OCI-LY7 (cell line): Measurements from ENCODE around the gene OR5AS1. TPM values are rescaled to one million over a fixed set of nuclear protein-coding genes. Genes with fewer than 3 reads are reported as not detected.

ENCODE experiments used
- BruUV-seq: library from RNA; stranded (reverse); fragments of 400-500 nt; replicated peaks from 2 replicates; lab custom pipeline; 2021; lab: Mats Ljungman, UMichigan
- CTCF ChIA-PET: fragments of 300-600 bp; sonication (Branson Sonifier 250); formaldehyde crosslinking; loops from one replicate; lab custom pipeline; 2022; ENCODE audit warnings: antibody characterized with exemption; ENCODE audit not compliant: unreplicated experiment; lab: Charles Lee
- POLR2A ChIA-PET: fragments of 300-600 bp; sonication (Branson Sonifier 250); formaldehyde crosslinking; loops from one replicate; lab custom pipeline; 2022; ENCODE audit warnings: antibody characterized with exemption; lab: Charles Lee
- DNase-seq: peaks from one replicate; pipeline ENCODE4 v3.0.0-alpha.2; 2015; ENCODE audit warnings: low spot score
- H2AFZ ChIP-seq: fragments of 200-600 bp; sonication (generic), shearing (Covaris generic); 2 replicates; pipeline ENCODE4 v1.6.1; 2014; ENCODE audit warnings: mild to moderate bottlenecking, antibody characterized with exemption, low read length, moderate library complexity
- H3K27ac ChIP-seq: fragments of 200-600 bp; sonication (generic); 2 replicates; pipeline ENCODE4 v1.5.1; 2014; ENCODE audit warnings: mixed run types, low read depth, mild to moderate bottlenecking, moderate library complexity, low read length, inconsistent platforms; ENCODE audit not compliant: poor library complexity, severe bottlenecking
- H3K36me3 ChIP-seq: fragments of 200-600 bp; sonication (generic); 2 replicates; pipeline ENCODE4 v1.6.1; 2014; ENCODE audit warnings: mild to moderate bottlenecking, antibody characterized with exemption, low read length, moderate library complexity, mixed read lengths; ENCODE audit not compliant: insufficient read depth
- H3K4me1 ChIP-seq: fragments of 200-600 bp; sonication (generic); 2 replicates; pipeline ENCODE4 v1.5.1; 2014; ENCODE audit warnings: mild to moderate bottlenecking, low read length; ENCODE audit not compliant: insufficient read depth, poor library complexity, severe bottlenecking
- H3K4me2 ChIP-seq: fragments of 200-600 bp; sonication (generic); 2 replicates; pipeline ENCODE4 v1.6.1; 2014; ENCODE audit warnings: mild to moderate bottlenecking, low read length
- H3K4me3 ChIP-seq: fragments of 200-600 bp; sonication (generic); 2 replicates; pipeline ENCODE4 v1.5.1; 2014; ENCODE audit warnings: mild to moderate bottlenecking, low read depth, low read length; ENCODE audit not compliant: poor library complexity, severe bottlenecking
- H3K79me2 ChIP-seq: fragments of 200-600 bp; sonication (generic); 2 replicates; pipeline ENCODE4 v1.6.1; 2016; ENCODE audit warnings: low read depth, mild to moderate bottlenecking, low read length, moderate library complexity, mixed read lengths; ENCODE audit not compliant: insufficient read depth
- H3K9me2 ChIP-seq: fragments of 200-600 bp; sonication (generic); 2 replicates; pipeline ENCODE4 v1.6.1; 2016; ENCODE audit warnings: mild to moderate bottlenecking, low read length, mixed read lengths; ENCODE audit not compliant: insufficient read depth
- H3K9me3 ChIP-seq: fragments of 200-600 bp; sonication (generic); 2 replicates; pipeline ENCODE4 v1.6.1; 2014; ENCODE audit warnings: mild to moderate bottlenecking, mixed run types, low read length, mixed read lengths
- H4K20me1 ChIP-seq: fragments of 200-600 bp; sonication (generic); 2 replicates; pipeline ENCODE4 v1.6.1; 2014; ENCODE audit warnings: mild to moderate bottlenecking, antibody characterized with exemption, low read length, moderate library complexity, mixed read lengths; ENCODE audit not compliant: insufficient read depth
- EZH2phosphoT487 ChIP-seq: fragments of 200-600 bp; sonication (generic); IDR thresholded peaks from 2 replicates; pipeline ENCODE4 v1.6.1; 2018; ENCODE audit warnings: low read depth, borderline replicate concordance, mild to moderate bottlenecking, mixed run types, antibody characterized with exemption, low read length, moderate library complexity, mixed read lengths
- intact Hi-C: fragments of 100-400 bp; cut with micrococcal nuclease; formaldehyde crosslinking; loops from one replicate; pipeline ENCODE4 v1.10.0; 2022; ENCODE audit not compliant: unreplicated experiment
- total RNA-seq, 2 experiments: library from RNA; depleted of rRNA in 1 of 2; stranded (reverse); fragments of >200 nt in 1 of 2; shearing (Covaris generic) in 1 of 2; gene quantifications; 2 replicates each; pipeline ENCODE4 v1.2.3, GENCODE V29; 2014 to 2022
- TF ChIP-seq, protein P1 (sequence below): fragments of 200-600 bp; sonication (generic); conservative IDR thresholded peaks from 2 replicates; pipeline ENCODE4 v1.5.1; 2014; ENCODE audit warnings: mild to moderate bottlenecking, antibody characterized with exemption, low read length, moderate library complexity, mixed read lengths

OR5AS1 gene
- total RNA-seq, 2 experiments from 2014 or later: not detected

DNA sequence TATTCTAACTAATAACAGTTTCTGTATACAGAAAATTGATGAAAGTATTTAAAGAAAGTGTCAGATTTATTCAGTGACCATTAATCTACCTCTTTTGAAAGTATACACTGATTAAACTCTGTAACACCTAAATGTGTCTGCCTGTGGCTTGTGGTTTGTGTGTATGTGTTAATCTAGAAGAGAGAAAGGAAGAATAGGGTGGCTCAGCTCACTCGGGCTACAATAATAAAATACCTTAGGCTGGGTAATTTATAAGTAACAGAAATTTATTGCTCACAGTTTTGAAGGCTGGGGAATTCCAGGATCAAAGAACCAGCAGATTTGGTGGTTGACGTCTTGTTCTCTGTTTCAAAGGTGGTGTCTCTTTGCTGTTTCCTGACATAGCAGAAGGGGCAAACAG lies 13.6 kb upstream of the OR5AS1 start:
- no TSS peak for BruUV-seq
- no peak overlapping the region for H3K4me2 ChIP-seq
- POLR2A ChIA-PET: interaction anchor here (0.5 kb wide), 1 partner anchor 571 kb away, joined by 4 read pairs; no protein-coding TSS in a partner anchor
- no peaks in the 10 kb centered on the region for H3K9me2 ChIP-seq
- no peak for DNase-seq
- H2AFZ ChIP-seq: no peak overlapping the region
- H3K4me1 ChIP-seq: no peaks in the 10 kb centered on the region
- H3K27ac ChIP-seq: no peak overlapping the region
- TF ChIP-seq EZH2phosphoT487: no peak
- TF ChIP-seq, protein P1, sequence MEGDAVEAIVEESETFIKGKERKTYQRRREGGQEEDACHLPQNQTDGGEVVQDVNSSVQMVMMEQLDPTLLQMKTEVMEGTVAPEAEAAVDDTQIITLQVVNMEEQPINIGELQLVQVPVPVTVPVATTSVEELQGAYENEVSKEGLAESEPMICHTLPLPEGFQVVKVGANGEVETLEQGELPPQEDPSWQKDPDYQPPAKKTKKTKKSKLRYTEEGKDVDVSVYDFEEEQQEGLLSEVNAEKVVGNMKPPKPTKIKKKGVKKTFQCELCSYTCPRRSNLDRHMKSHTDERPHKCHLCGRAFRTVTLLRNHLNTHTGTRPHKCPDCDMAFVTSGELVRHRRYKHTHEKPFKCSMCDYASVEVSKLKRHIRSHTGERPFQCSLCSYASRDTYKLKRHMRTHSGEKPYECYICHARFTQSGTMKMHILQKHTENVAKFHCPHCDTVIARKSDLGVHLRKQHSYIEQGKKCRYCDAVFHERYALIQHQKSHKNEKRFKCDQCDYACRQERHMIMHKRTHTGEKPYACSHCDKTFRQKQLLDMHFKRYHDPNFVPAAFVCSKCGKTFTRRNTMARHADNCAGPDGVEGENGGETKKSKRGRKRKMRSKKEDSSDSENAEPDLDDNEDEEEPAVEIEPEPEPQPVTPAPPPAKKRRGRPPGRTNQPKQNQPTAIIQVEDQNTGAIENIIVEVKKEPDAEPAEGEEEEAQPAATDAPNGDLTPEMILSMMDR: no peak
- intact Hi-C loops: no loop called here
- no peaks in the 10 kb centered on the region for H3K79me2 ChIP-seq
- no peak overlapping the region for H3K4me3 ChIP-seq
- H4K20me1 ChIP-seq: no peaks in the 10 kb centered on the region
- H3K9me3 ChIP-seq: no peaks in the 10 kb centered on the region; the same call in 1 of the 2 replicates
- H3K36me3 ChIP-seq: no peaks in the 10 kb centered on the region
- CTCF ChIA-PET: no interaction called here

DNA sequence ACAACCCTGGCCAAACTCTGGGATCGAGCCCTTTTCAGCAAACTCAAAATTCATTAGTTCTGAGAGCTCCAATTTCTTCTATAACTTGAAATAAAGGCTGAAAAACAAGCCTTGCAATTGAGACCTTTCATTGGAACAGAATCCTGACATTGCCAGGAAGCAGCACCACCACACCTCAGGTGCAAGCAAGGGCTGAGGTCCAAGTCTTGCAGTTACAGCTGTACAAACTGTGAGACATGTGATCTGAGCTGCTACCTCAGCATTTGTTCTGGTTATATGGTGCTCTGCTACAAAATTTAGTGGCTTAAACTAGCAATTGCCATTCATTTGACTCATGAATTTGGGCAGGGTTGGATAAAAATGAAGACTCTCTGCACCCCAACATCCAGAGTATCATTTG lies 18.1 kb downstream of the OR5AS1 start:
- Histone ChIP-seq H3K79me2 (no peaks in the 10 kb centered on the region), H3K4me3 (no peak overlapping the region), H3K4me2 (no peak overlapping the region), H3K27ac (no peak overlapping the region), H3K9me3 (no peaks in the 10 kb centered on the region), H3K4me1 (no peaks in the 10 kb centered on the region), H4K20me1 (no peaks in the 10 kb centered on the region), H2AFZ (no peak overlapping the region), H3K36me3 (no peaks in the 10 kb centered on the region), H3K9me2 (no peaks in the 10 kb centered on the region)
- DNase-seq: no peak
- intact Hi-C loops: no loop called here
- ChIA-PET POLR2A (interaction anchor here (0.7 kb wide), 1 partner anchor 510 kb away, joined by 3 read pairs; no protein-coding TSS in a partner anchor), CTCF (no interaction called here)
- TF ChIP-seq EZH2phosphoT487: no peak
- TF ChIP-seq, protein P1: no peak
- BruUV-seq: no TSS peak

DNA sequence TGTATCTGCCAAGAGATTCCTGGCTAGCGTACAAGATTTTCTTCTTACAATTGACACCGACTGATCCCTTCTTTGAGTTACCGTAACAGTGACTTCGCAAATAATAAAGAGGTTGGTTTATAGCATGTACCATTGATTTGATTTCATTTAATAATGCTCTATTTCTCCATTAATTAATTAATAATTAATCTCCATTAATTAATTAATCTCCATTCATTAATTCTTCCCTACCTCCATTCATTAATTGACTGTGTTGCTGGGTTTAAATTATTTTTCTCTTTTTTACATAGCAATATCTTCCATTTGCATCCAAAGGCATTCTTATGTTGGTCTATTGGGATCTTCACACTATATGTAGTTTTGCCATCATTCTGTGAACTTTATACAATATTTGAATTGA lies 21.0 kb downstream of the OR5AS1 start:
- no peak for TF ChIP-seq EZH2phosphoT487
- TF ChIP-seq, protein P1: no peak

More for the DNA sequence above, 21.0 kb downstream of the OR5AS1 start:
- Histone ChIP-seq H4K20me1 (no peaks in the 10 kb centered on the region), H2AFZ (no peak overlapping the region), H3K4me1 (no peaks in the 10 kb centered on the region), H3K27ac (no peak overlapping the region), H3K36me3 (no peaks in the 10 kb centered on the region), H3K4me2 (no peak overlapping the region), H3K9me2 (no peaks in the 10 kb centered on the region), H3K79me2 (no peaks in the 10 kb centered on the region), H3K4me3 (no peak overlapping the region), H3K9me3 (no peaks in the 10 kb centered on the region)
- ChIA-PET POLR2A (no interaction called here), CTCF (no interaction called here)
- BruUV-seq: no TSS peak
- intact Hi-C loops: no loop called here
- DNase-seq: no peak
